HEK293 (cell line): ENCODE results near the gene CDH11.

Experiments used
- CTCF ChIA-PET: fragments of 350-600 bp; formaldehyde crosslinking; extraction: SDS; loops from one replicate; lab custom pipeline; 2021; ENCODE audit warnings: antibody characterized with exemption; lab: Yijun Ruan, JAX
- POLR2A ChIA-PET: fragments of 300-600 bp; formaldehyde crosslinking; extraction: SDS; loops from one replicate; lab custom pipeline; 2020; ENCODE audit warnings: antibody characterized with exemption, inconsistent platforms; lab: Yijun Ruan, JAX
- H3K27ac ChIP-seq: fragments of 200-500 bp; sonication (Bioruptor generic); 2 replicates; pipeline ENCODE4 v1.5.1; 2014; ENCODE audit warnings: low read depth, low read length, control low read depth, inconsistent platforms; ENCODE audit errors: extremely low read depth
- H3K36me3 ChIP-seq, 2 experiments: fragments of 200-500 bp in 1 of 2; sonication (Bioruptor generic) in 1 of 2; 1 replicate in 1 of 2; 2 replicates in 1 of 2; pipeline ENCODE4 v1.5.1; 2014 to 2017; ENCODE audit warnings: inconsistent platforms in 2 of 2, low read length in 2 of 2; ENCODE audit not compliant: control insufficient read depth in 2 of 2, insufficient read depth in 1 of 2
- H3K4me1 ChIP-seq: fragments of 200-500 bp; sonication (Bioruptor generic); 2 replicates; pipeline ENCODE4 v1.5.1; 2014; ENCODE audit warnings: mild to moderate bottlenecking, low read length, inconsistent platforms; ENCODE audit not compliant: control insufficient read depth, insufficient read depth
- H3K4me3 ChIP-seq: 2 replicates; pipeline ENCODE4 v1.5.1; 2011; ENCODE audit warnings: low read depth, mild to moderate bottlenecking, control low read depth, low read length, moderate library complexity
- H3K9me3 ChIP-seq: fragments of 200-500 bp; sonication (Bioruptor generic); 2 replicates; pipeline ENCODE4 v1.5.1; 2014; ENCODE audit warnings: low read depth, low read length, inconsistent platforms; ENCODE audit not compliant: control insufficient read depth, insufficient read depth
- HOXA7 ChIP-seq: sonication (generic); formaldehyde crosslinking; IDR thresholded peaks from 2 replicates; pipeline ENCODE4 v1.8.1; 2022; ENCODE audit warnings: missing genetic modification reagents, borderline replicate concordance
- PRDM1 ChIP-seq: fragments of 450-650 bp; formaldehyde crosslinking; IDR thresholded peaks from 2 replicates; pipeline ENCODE4; 2016; ENCODE audit warnings: missing biosample characterization, missing genetic modification characterization
- RBAK ChIP-seq: fragments of 450-650 bp; formaldehyde crosslinking; IDR thresholded peaks from 2 replicates; pipeline ENCODE4 v1.5.1; 2016; ENCODE audit warnings: missing biosample characterization, missing genetic modification characterization
- SP2 ChIP-seq: fragments of 450-650 bp; formaldehyde crosslinking; IDR thresholded peaks from 2 replicates; pipeline ENCODE4 v1.5.1; 2016; ENCODE audit warnings: missing biosample characterization, missing genetic modification characterization
- SP7 ChIP-seq: fragments of 450-650 bp; formaldehyde crosslinking; IDR thresholded peaks from 2 replicates; pipeline ENCODE4 v1.5.1; 2016; ENCODE audit warnings: missing biosample characterization, missing genetic modification characterization
- YY1 ChIP-seq: fragments of 450-650 bp; formaldehyde crosslinking; IDR thresholded peaks from 2 replicates; pipeline ENCODE4 v1.5.1; 2018; ENCODE audit warnings: missing biosample characterization, missing genetic modification characterization
- ZBTB17 ChIP-seq: fragments of 450-650 bp; formaldehyde crosslinking; IDR thresholded peaks from 2 replicates; pipeline ENCODE4 v1.5.1; 2016; ENCODE audit warnings: missing biosample characterization, missing genetic modification characterization
- ZNF140 ChIP-seq: fragments of 450-650 bp; formaldehyde crosslinking; IDR thresholded peaks from 2 replicates; pipeline ENCODE4 v1.5.1; 2016; ENCODE audit warnings: missing biosample characterization, missing genetic modification characterization
- ZNF19 ChIP-seq: fragments of 450-650 bp; formaldehyde crosslinking; IDR thresholded peaks from 2 replicates; pipeline ENCODE4; 2016; ENCODE audit warnings: missing biosample characterization, missing genetic modification characterization, low read depth
- ZNF2 ChIP-seq: fragments of 450-650 bp; formaldehyde crosslinking; IDR thresholded peaks from 2 replicates; pipeline ENCODE4 v1.5.1; 2016; ENCODE audit warnings: missing biosample characterization, missing genetic modification characterization
- ZNF266 ChIP-seq: fragments of 450-650 bp; formaldehyde crosslinking; IDR thresholded peaks from 2 replicates; pipeline ENCODE4 v1.5.1; 2016; ENCODE audit warnings: missing biosample characterization, missing genetic modification characterization, low read depth
- ZNF335 ChIP-seq: fragments of 450-650 bp; formaldehyde crosslinking; conservative IDR thresholded peaks from 2 replicates; pipeline ENCODE4 v1.5.1; 2016; ENCODE audit warnings: missing biosample characterization, missing genetic modification characterization
- ZNF37A ChIP-seq: fragments of 450-650 bp; IDR thresholded peaks from 2 replicates; pipeline ENCODE4 v1.5.1; 2018; ENCODE audit warnings: missing biosample characterization, missing genetic modification characterization
- ZNF404 ChIP-seq: fragments of 450-650 bp; formaldehyde crosslinking; IDR thresholded peaks from 2 replicates; pipeline ENCODE4 v1.5.1; 2017; ENCODE audit warnings: missing biosample characterization, missing genetic modification characterization
- ZNF423 ChIP-seq: fragments of 450-650 bp; formaldehyde crosslinking; IDR thresholded peaks from 2 replicates; pipeline ENCODE4 v1.5.1; 2016; ENCODE audit warnings: missing biosample characterization, missing genetic modification characterization
- ZNF449 ChIP-seq: fragments of 450-650 bp; formaldehyde crosslinking; IDR thresholded peaks from 2 replicates; pipeline ENCODE4 v1.5.1; 2017; ENCODE audit warnings: missing biosample characterization, mild to moderate bottlenecking, missing genetic modification characterization, moderate library complexity
- ZNF521 ChIP-seq: fragments of 450-650 bp; formaldehyde crosslinking; IDR thresholded peaks from 2 replicates; pipeline ENCODE4 v1.5.1; 2017; ENCODE audit warnings: missing biosample characterization, mild to moderate bottlenecking, missing genetic modification characterization
- ZNF560 ChIP-seq: fragments of 450-650 bp; formaldehyde crosslinking; IDR thresholded peaks from 2 replicates; pipeline ENCODE4 v1.5.1; 2017; ENCODE audit warnings: missing biosample characterization, missing genetic modification characterization, borderline replicate concordance
- ZNF626 ChIP-seq: fragments of 450-650 bp; sonication (Bioruptor Pico); formaldehyde crosslinking; IDR thresholded peaks from 2 replicates; pipeline ENCODE4 v1.5.1; 2018; ENCODE audit warnings: missing biosample characterization, missing genetic modification characterization, inconsistent platforms
- ZNF664 ChIP-seq: fragments of 450-650 bp; formaldehyde crosslinking; IDR thresholded peaks from 2 replicates; pipeline ENCODE4 v1.5.1; 2016; ENCODE audit warnings: missing biosample characterization, missing genetic modification characterization
- ZNF677 ChIP-seq: fragments of 450-650 bp; IDR thresholded peaks from 2 replicates; pipeline ENCODE4 v1.5.0; 2018; ENCODE audit warnings: missing biosample characterization, mild to moderate bottlenecking, missing genetic modification characterization, moderate library complexity
- ZNF785 ChIP-seq: fragments of 450-650 bp; formaldehyde crosslinking; IDR thresholded peaks from 2 replicates; pipeline ENCODE4 v1.5.1; 2016; ENCODE audit warnings: missing biosample characterization, missing genetic modification characterization
- ZNF792 ChIP-seq: fragments of 450-650 bp; formaldehyde crosslinking; IDR thresholded peaks from 2 replicates; pipeline ENCODE4 v1.5.1; 2016; ENCODE audit warnings: missing biosample characterization, missing genetic modification characterization
- TF ChIP-seq, protein P1 (sequence below): fragments of 450-650 bp; formaldehyde crosslinking; IDR thresholded peaks from 2 replicates; pipeline ENCODE4 v1.5.1; 2016; ENCODE audit warnings: missing biosample characterization, missing genetic modification characterization
- TF ChIP-seq, protein P2 (sequence below): fragments of 450-650 bp; formaldehyde crosslinking; IDR thresholded peaks from 2 replicates; pipeline ENCODE4 v1.5.1; 2017; ENCODE audit warnings: missing biosample characterization, missing genetic modification characterization
- TF ChIP-seq, protein P3 (sequence below): fragments of 450-650 bp; formaldehyde crosslinking; conservative IDR thresholded peaks from 2 replicates; pipeline ENCODE4 v1.5.1; 2016; ENCODE audit warnings: low read depth, missing biosample characterization, missing genetic modification characterization

The CDH11 gene

GRCh38 chr16:64919929-64920607 lies 201.8 kb downstream of the CDH11 start:
- CTCF ChIA-PET, result no interaction called here
- no peaks in the 10 kb centered on the region for H3K4me1 ChIP-seq
- H3K9me3 ChIP-seq, result no peaks in the 10 kb centered on the region
- TF ChIP-seq ZNF677 (tag by site-specific recombination), result no peak
- TF ChIP-seq HOXA7, result no peak
- no peak for TF ChIP-seq ZNF785
- TF ChIP-seq ZNF560 (tag by site-specific recombination), result no peak
- no peak overlapping the region for H3K4me3 ChIP-seq
- POLR2A ChIA-PET, result no interaction called here
- H3K27ac ChIP-seq, result no peak overlapping the region
- no peaks in the 10 kb centered on the region for H3K36me3 ChIP-seq

DNA sequence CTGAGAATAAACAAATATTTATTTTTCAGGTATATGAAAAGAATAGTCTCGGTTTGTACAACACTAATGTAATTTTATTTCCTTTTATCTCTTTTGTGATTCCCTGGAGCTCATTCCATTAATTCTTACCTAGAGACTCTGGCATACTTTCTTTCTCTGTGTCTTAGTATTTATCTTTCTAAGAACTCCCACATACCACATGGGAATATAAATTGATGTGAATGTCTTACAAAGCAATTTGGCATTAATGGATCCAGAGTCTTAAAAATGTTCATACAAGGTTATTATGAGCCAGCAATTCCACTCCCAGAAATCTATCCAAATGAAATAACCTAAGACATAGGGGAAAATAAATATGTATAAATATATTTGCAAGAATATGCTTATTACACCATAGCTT lies 202.7 kb downstream of the CDH11 start:
- H3K4me1 ChIP-seq, result no peaks in the 10 kb centered on the region
- H3K9me3 ChIP-seq, result no peaks in the 10 kb centered on the region
- H3K36me3 ChIP-seq, result no peaks in the 10 kb centered on the region
- no peak overlapping the region for H3K27ac ChIP-seq
- ChIA-PET CTCF (no interaction called here), POLR2A (no interaction called here)
- TF ChIP-seq ZNF664 (no peak), RBAK (no peak), ZNF423 (no peak), ZNF37A (tag by site-specific recombination) (no peak), ZNF266 (tag by site-specific recombination) (no peak), SP7 (no peak), HOXA7 (no peak), ZNF521 (tag by site-specific recombination) (no peak), ZNF792 (tag by site-specific recombination) (no peak), ZBTB17 (no peak), ZNF2 (tag by site-specific recombination) (no peak), ZNF19 (no peak), PRDM1 (no peak), ZNF404 (tag by site-specific recombination) (no peak), ZNF335 (tag by site-specific recombination) (no peak), YY1 (no peak)
- TF ChIP-seq, protein P1, sequence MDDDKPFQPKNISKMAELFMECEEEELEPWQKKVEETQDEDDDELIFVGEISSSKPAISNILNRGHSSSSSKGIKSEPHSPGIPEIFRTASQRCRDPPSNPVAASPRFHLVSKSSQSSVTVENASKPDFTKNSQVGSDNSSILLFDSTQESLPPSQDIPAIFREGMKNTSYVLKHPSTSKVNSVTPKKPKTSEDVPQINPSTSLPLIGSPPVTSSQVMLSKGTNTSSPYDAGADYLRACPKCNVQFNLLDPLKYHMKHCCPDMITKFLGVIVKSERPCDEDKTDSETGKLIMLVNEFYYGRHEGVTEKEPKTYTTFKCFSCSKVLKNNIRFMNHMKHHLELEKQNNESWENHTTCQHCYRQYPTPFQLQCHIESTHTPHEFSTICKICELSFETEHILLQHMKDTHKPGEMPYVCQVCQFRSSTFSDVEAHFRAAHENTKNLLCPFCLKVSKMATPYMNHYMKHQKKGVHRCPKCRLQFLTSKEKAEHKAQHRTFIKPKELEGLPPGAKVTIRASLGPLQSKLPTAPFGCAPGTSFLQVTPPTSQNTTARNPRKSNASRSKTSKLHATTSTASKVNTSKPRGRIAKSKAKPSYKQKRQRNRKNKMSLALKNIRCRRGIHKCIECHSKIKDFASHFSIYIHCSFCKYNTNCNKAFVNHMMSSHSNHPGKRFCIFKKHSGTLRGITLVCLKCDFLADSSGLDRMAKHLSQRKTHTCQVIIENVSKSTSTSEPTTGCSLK, result no peak
- TF ChIP-seq, protein P2, sequence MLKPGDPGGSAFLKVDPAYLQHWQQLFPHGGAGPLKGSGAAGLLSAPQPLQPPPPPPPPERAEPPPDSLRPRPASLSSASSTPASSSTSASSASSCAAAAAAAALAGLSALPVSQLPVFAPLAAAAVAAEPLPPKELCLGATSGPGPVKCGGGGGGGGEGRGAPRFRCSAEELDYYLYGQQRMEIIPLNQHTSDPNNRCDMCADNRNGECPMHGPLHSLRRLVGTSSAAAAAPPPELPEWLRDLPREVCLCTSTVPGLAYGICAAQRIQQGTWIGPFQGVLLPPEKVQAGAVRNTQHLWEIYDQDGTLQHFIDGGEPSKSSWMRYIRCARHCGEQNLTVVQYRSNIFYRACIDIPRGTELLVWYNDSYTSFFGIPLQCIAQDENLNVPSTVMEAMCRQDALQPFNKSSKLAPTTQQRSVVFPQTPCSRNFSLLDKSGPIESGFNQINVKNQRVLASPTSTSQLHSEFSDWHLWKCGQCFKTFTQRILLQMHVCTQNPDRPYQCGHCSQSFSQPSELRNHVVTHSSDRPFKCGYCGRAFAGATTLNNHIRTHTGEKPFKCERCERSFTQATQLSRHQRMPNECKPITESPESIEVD (tag by site-specific recombination), result no peak
- H3K4me3 ChIP-seq, result no peak overlapping the region

DNA sequence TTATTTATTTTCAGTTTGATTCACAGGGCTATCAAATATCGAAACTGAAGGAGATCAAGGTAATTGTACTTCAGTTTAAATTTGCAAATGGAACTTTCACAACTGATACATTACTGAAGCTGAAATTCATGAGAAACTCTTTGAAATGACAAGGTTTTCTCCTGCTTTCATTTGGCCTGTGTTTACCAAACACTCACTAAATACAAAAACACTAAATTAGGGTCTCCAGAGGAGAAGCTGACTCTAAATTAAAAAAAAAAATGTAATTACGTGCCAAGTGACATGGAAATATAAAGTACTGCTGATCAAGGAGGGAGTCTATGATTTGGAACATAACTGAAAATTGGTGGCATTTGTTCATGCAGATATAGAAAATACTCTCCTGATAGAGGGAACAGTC lies 205.8 kb downstream of the CDH11 start:
- Histone ChIP-seq H3K4me3 (no peak overlapping the region), H3K4me1 (no peaks in the 10 kb centered on the region), H3K36me3 (no peaks in the 10 kb centered on the region), H3K9me3 (no peaks in the 10 kb centered on the region), H3K27ac (no peak overlapping the region)
- CTCF ChIA-PET, result no interaction called here
- POLR2A ChIA-PET, result no interaction called here
- TF ChIP-seq ZNF140 (tag by site-specific recombination) (no peak), ZNF626 (tag by site-specific recombination) (no peak), ZNF449 (tag by site-specific recombination) (no peak), SP2 (tag by site-specific recombination) (no peak)
- TF ChIP-seq, protein P3, sequence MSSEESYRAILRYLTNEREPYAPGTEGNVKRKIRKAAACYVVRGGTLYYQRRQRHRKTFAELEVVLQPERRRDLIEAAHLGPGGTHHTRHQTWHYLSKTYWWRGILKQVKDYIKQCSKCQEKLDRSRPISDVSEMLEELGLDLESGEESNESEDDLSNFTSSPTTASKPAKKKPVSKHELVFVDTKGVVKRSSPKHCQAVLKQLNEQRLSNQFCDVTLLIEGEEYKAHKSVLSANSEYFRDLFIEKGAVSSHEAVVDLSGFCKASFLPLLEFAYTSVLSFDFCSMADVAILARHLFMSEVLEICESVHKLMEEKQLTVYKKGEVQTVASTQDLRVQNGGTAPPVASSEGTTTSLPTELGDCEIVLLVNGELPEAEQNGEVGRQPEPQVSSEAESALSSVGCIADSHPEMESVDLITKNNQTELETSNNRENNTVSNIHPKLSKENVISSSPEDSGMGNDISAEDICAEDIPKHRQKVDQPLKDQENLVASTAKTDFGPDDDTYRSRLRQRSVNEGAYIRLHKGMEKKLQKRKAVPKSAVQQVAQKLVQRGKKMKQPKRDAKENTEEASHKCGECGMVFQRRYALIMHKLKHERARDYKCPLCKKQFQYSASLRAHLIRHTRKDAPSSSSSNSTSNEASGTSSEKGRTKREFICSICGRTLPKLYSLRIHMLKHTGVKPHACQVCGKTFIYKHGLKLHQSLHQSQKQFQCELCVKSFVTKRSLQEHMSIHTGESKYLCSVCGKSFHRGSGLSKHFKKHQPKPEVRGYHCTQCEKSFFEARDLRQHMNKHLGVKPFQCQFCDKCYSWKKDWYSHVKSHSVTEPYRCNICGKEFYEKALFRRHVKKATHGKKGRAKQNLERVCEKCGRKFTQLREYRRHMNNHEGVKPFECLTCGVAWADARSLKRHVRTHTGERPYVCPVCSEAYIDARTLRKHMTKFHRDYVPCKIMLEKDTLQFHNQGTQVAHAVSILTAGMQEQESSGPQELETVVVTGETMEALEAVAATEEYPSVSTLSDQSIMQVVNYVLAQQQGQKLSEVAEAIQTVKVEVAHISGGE (tag by site-specific recombination), result no peak
